Activated B cell treated with CpG ODN at 0.5 μM for 24 hours (primary cell): ENCODE results near the gene FAM187B. TPM values are rescaled to one million over a fixed set of nuclear protein-coding genes. Genes with fewer than 3 reads are reported as not detected.
"Not testable (repeated sequence)": the region's sequence is repeated elsewhere in the genome, so short reads cannot be mapped to it uniquely, and the experiment has no call there.

Experiments used
- ATAC-seq: fragments of 200-7000 bp; cut with Tn5 transposase; one replicate; pipeline ENCODE4 v1.10.0; 2021; ENCODE audit warnings: low read depth, mild to moderate bottlenecking, moderate library complexity
- CTCF ChIA-PET: fragments of 350-600 bp; sonication (Branson Sonifier 250); formaldehyde crosslinking; loops from one replicate; lab custom pipeline; 2021; ENCODE audit warnings: antibody characterized with exemption; lab: Charles Lee
- POLR2A ChIA-PET: fragments of 350-600 bp; sonication (Branson Sonifier 250); formaldehyde crosslinking; loops from one replicate; lab custom pipeline; 2021; ENCODE audit warnings: antibody characterized with exemption; lab: Charles Lee
- DNase-seq: peaks from one replicate; pipeline ENCODE4 v3.0.0; 2022
- H3K27ac Mint-ChIP-seq: one replicate; pipeline ENCODE4 v1.8.0; 2020; ENCODE audit warnings: mixed read lengths
- H3K27me3 Mint-ChIP-seq: one replicate; pipeline ENCODE4 v1.8.0; 2021; ENCODE audit warnings: mixed read lengths
- H3K36me3 Mint-ChIP-seq: one replicate; pipeline ENCODE4 v1.8.0; 2021; ENCODE audit warnings: low read depth, mixed read lengths
- H3K4me1 Mint-ChIP-seq: one replicate; pipeline ENCODE4 v1.8.0; 2021; ENCODE audit warnings: mixed read lengths
- H3K4me3 Mint-ChIP-seq: one replicate; pipeline ENCODE4 v1.8.0; 2020; ENCODE audit warnings: mild to moderate bottlenecking, mixed read lengths
- H3K9me3 Mint-ChIP-seq: one replicate; pipeline ENCODE4 v1.8.0; 2020; ENCODE audit warnings: mixed read lengths
- CTCF ChIP-seq: fragments of 200-600 bp; IDR thresholded peaks from one replicate; pipeline ENCODE4 v1.8.0; 2022; ENCODE audit warnings: antibody characterized with exemption, mild to moderate bottlenecking
- intact Hi-C: fragments of 100-400 bp; cut with micrococcal nuclease; formaldehyde crosslinking; loops from one replicate; pipeline ENCODE4 v1.15.1; 2024
- total RNA-seq: library from RNA; stranded (reverse); gene quantifications from 2 replicates; pipeline ENCODE4 v1.2.3, GENCODE V29; 2022

Gene FAM187B
- total RNA-seq, 1 donor from 2014 or later, result not detected

- no peak for TF ChIP-seq CTCF
- no peaks in the 10 kb centered on the region for H3K36me3 Mint-ChIP-seq
- H3K4me3 Mint-ChIP-seq, result no peak overlapping the region
- H3K27me3 Mint-ChIP-seq, result no peaks in the 10 kb centered on the region
- ATAC-seq, result no peak
- no peak for DNase-seq
- POLR2A ChIA-PET, result interaction anchor here (0.6 kb wide), 1 partner anchor 94 kb away, joined by 3 read pairs; no protein-coding TSS in a partner anchor
- peaks cover 7% of the 10 kb centered on the region for H3K9me3 Mint-ChIP-seq
- intact Hi-C loops, result no loop called here
- CTCF ChIA-PET, result interaction anchor here (0.7 to 1.9 kb wide), 3 partner anchors 30 to 254 kb away, joined by 3 to 6 read pairs (median 3); no protein-coding TSS in a partner anchor
- H3K27ac Mint-ChIP-seq, result no peak overlapping the region
- peaks cover 21% of the 10 kb centered on the region for H3K4me1 Mint-ChIP-seq
These were observed 12.9 kb upstream of the FAM187B start for GRCh38 chr19:35241417-35241816.

DNA sequence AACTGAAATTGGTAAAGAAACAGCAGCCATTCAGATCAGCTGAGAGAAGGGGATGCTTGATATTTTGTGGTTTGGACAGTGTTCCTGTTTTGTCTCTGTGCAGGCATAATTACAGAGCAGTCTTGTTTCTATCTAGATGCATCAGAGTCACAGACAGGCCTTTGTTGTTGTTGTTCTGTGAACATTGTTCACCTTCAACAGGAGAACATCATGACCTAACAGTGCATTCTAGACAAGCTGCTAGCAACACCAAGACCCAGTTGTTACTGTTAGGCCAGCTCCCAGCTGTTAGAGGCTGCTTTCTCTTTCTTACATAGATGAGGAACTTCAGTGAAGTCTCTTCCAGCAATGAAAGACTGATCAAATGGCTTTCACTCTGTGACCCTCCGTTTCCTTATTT is 11.8 kb upstream of the FAM187B start:
- no peaks in the 10 kb centered on the region for H3K27me3 Mint-ChIP-seq
- DNase-seq (no peak), ATAC-seq (peak; percentile 72)
- H3K4me1 Mint-ChIP-seq, result peaks cover 22% of the 10 kb centered on the region
- POLR2A ChIA-PET, result interaction anchor here (0.5 to 1.1 kb wide), 6 partner anchors 17 to 86 kb away, joined by 3 to 4 read pairs (median 4); partner anchors contain the start of gene FXYD5
- peak overlapping the region; percentile 70 for H3K4me3 Mint-ChIP-seq
- peaks cover 7% of the 10 kb centered on the region for H3K9me3 Mint-ChIP-seq
- no peak for TF ChIP-seq CTCF
- intact Hi-C loops, result no loop called here
- H3K27ac Mint-ChIP-seq, result peak overlapping the region; percentile 87
- CTCF ChIA-PET, result interaction anchor here (1.3 kb wide), 1 partner anchor 29 kb away, joined by 3 read pairs; no protein-coding TSS in a partner anchor
- no peaks in the 10 kb centered on the region for H3K36me3 Mint-ChIP-seq

DNA sequence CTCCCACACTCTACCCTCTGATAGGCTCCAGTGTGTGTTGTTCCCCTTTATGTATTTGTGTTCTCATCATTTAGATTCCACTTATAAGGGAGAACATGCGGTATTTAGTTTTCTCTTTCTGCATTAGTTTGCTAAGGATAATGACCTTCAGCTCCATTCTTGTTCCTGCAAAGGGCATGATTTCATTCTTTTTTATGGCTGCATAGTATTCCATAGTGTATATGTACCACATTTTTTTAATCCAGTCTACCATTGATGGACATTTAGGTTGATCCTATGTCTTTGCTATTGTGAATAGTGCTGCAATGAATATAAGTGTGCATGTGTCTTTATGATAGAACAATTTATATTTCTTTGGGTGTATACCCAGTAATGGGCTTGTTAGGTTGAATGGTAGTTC is 11.1 kb upstream of the FAM187B start:
- DNase-seq, H3K27me3 Mint-ChIP-seq, H3K36me3 Mint-ChIP-seq, CTCF ChIA-PET, H3K9me3 Mint-ChIP-seq, H3K4me3 Mint-ChIP-seq, ATAC-seq, intact Hi-C loops: not testable (repeated sequence)
- Mint-ChIP-seq H3K4me1 (peaks cover 22% of the 10 kb centered on the region), H3K27ac (peak overlapping the region; percentile 87)
- POLR2A ChIA-PET, result interaction anchor here (0.5 to 1.0 kb wide), 4 partner anchors 16 to 30 kb away, joined by 3 to 4 read pairs (median 4); no protein-coding TSS in a partner anchor

DNA sequence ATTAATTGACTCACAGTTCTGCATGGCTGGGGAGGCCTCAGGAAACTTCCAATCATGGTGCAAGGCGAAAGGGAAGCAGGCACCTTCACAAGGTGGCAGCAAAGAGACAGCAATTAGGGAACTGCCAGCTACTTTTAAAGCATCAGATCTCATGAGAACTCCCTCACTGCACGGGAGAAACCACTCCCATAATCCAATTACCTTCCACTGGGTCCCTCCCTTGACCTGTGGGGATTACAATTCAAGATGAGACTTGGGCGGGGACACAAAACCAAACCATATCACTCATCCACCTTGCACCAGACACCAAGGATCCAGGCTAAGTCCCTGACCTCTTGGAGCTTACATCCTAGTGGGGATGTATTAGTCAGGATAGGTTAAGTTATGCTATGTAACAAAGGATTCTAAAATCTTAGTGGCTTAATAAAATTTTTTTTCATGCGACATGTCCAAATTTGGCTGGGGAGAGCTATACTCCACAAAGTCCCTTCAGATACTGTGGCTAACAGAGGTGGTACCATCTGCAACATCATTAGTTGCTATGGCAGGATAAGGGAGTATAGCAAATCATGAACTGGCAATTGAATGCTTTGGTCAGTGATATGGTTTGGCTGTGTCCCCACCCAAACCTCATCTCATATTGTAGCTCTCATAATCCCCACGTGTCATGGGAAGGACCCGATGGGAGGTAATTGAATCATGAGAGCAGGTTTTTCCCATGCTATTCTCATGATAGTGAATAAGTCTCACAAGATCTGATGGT is 8.3 kb upstream of the FAM187B start:
- Mint-ChIP-seq H3K27ac (no peak overlapping the region), H3K4me3 (no peak overlapping the region), H3K36me3 (no peaks in the 10 kb centered on the region), H3K4me1 (peaks cover 24% of the 10 kb centered on the region), H3K9me3 (peaks cover 7% of the 10 kb centered on the region), H3K27me3 (no peaks in the 10 kb centered on the region)
- intact Hi-C loops, result loop anchor here (1.0 kb wide), 1 partner anchor 231 kb away; no protein-coding TSS in a partner anchor
- ATAC-seq (peak; percentile 50), DNase-seq (peak; percentile 9)
- CTCF ChIA-PET, result interaction anchor here (1.1 to 1.6 kb wide), 5 partner anchors 25 to 274 kb away, joined by 3 to 6 read pairs (median 4); partner anchors contain the start of gene FXYD7
- POLR2A ChIA-PET, result interaction anchor here (0.5 to 1.3 kb wide), 8 partner anchors 12 to 151 kb away, joined by 3 to 4 read pairs (median 4); no protein-coding TSS in a partner anchor
- TF ChIP-seq CTCF, result no peak

- DNase-seq (no peak), ATAC-seq (no peak)
- no peaks in the 10 kb centered on the region for H3K9me3 Mint-ChIP-seq
- peaks cover 8% of the 10 kb centered on the region for H3K4me1 Mint-ChIP-seq
- no peak overlapping the region for H3K4me3 Mint-ChIP-seq
- no peak overlapping the region for H3K27ac Mint-ChIP-seq
- intact Hi-C loops, result no loop called here
- ChIA-PET POLR2A (interaction anchor here (0.6 kb wide), 1 partner anchor 29 kb away, joined by 3 read pairs; no protein-coding TSS in a partner anchor), CTCF (no interaction called here)
- no peaks in the 10 kb centered on the region for H3K27me3 Mint-ChIP-seq
- TF ChIP-seq CTCF, result no peak
- no peaks in the 10 kb centered on the region for H3K36me3 Mint-ChIP-seq
These were observed 4.4 kb upstream of the FAM187B start for GRCh38 chr19:35232912-35233311.
